Astrocyte of the spinal cord (primary cell): ENCODE measurements around the gene PRPS1.
"Not testable (repeated sequence)": the region's sequence is repeated elsewhere in the genome, so short reads cannot be mapped to it uniquely, and the experiment has no call there.

ENCODE experiments used
- DNase-seq: peaks from one replicate; pipeline ENCODE4 v3.0.0; 2011; ENCODE audit warnings: low read depth, low spot score
- H3K4me3 ChIP-seq: 2 replicates; pipeline ENCODE4 v1.5.1; 2011; ENCODE audit warnings: low read depth, mild to moderate bottlenecking, low read length, moderate library complexity
- in situ Hi-C: cut with HindIII; loops from 2 replicates; pipeline ENCODE4 v1.10.0; 2017; ENCODE audit warnings: low sequenced_read_pairs
- TF ChIP-seq, protein P1 (sequence below): IDR thresholded peaks from 2 replicates; pipeline ENCODE4 v1.5.1; 2012; ENCODE audit warnings: low read depth, mild to moderate bottlenecking, low read length, inconsistent platforms

The PRPS1 gene

GRCh38 chrX:107683124-107683895 is 55.0 kb downstream of the PRPS1 start:
- in situ Hi-C loops = no loop called here
- no peak overlapping the region for H3K4me3 ChIP-seq
- no peak for DNase-seq
- TF ChIP-seq, protein P1, sequence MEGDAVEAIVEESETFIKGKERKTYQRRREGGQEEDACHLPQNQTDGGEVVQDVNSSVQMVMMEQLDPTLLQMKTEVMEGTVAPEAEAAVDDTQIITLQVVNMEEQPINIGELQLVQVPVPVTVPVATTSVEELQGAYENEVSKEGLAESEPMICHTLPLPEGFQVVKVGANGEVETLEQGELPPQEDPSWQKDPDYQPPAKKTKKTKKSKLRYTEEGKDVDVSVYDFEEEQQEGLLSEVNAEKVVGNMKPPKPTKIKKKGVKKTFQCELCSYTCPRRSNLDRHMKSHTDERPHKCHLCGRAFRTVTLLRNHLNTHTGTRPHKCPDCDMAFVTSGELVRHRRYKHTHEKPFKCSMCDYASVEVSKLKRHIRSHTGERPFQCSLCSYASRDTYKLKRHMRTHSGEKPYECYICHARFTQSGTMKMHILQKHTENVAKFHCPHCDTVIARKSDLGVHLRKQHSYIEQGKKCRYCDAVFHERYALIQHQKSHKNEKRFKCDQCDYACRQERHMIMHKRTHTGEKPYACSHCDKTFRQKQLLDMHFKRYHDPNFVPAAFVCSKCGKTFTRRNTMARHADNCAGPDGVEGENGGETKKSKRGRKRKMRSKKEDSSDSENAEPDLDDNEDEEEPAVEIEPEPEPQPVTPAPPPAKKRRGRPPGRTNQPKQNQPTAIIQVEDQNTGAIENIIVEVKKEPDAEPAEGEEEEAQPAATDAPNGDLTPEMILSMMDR = no peak

DNA sequence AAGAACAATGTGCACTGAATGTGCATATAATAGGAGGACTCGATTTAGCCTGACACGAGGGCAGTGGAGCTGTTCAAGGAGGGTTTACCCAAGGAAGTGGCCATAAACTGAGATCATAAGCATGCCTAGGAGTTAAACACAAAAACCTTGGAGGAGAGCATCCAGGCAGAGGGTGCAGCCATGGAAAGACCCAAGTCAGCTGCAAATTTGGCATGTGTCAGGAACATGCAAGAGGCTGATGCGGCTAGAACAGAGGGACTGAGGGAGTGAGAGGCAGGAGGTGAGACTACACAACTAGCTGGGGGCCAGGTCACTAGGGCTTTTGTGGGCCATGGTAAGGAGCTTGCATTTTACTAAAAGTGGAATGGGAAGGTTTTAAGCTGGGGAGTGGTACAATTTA is 55.6 kb downstream of the PRPS1 start:
- DNase-seq = no peak
- in situ Hi-C loops = no loop called here
- TF ChIP-seq, protein P1 = no peak
- no peak overlapping the region for H3K4me3 ChIP-seq

GRCh38 chrX:107684956-107685385 is 56.7 kb downstream of the PRPS1 start:
- peak; percentile 62 for DNase-seq
- in situ Hi-C loops = no loop called here
- no peak overlapping the region for H3K4me3 ChIP-seq
- TF ChIP-seq, protein P1 = no peak

GRCh38 chrX:107685586-107685985 is 57.3 kb downstream of the PRPS1 start:
- DNase-seq, in situ Hi-C loops, H3K4me3 ChIP-seq: not testable (repeated sequence)

DNA sequence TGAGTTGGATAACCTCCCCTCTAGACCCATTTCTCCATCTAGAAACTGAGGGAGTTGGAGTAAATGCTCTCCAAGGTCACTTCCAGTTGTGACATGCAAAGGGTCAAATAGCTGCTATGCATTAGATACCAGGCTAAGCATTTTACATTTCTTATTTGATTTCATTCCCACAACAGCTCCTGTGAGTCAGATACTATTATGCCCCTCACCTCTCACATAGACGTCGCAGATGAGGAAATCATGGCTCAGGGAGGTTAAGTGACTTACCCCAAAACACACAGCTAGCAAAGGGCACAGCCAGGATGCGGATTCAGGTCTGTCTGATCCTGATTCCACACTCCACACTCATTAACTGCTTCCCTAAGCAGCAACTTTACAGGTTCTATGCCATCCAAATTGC is 57.7 kb downstream of the PRPS1 start:
- in situ Hi-C loops = no loop called here
- TF ChIP-seq, protein P1 = no peak
- DNase-seq = no peak
- H3K4me3 ChIP-seq = no peak overlapping the region

GRCh38 chrX:107686792-107687191 is 58.5 kb downstream of the PRPS1 start:
- in situ Hi-C loops = no loop called here
- no peak overlapping the region for H3K4me3 ChIP-seq
- TF ChIP-seq, protein P1 = no peak
- peak; percentile 28 for DNase-seq

GRCh38 chrX:107687445-107687844 is 59.1 kb downstream of the PRPS1 start:
- TF ChIP-seq, protein P1 = no peak
- no peak for DNase-seq
- in situ Hi-C loops = no loop called here
- H3K4me3 ChIP-seq = no peak overlapping the region
